Activated CD4-positive, alpha-beta memory T cell treated with anti-CD3 and anti-CD28 coated beads, Interleukin-2, amount 10 ng/mL, durations not matched to agents 7 days and 5 days (primary cell): ENCODE data around the gene WDR18. TPM values are rescaled to one million over a fixed set of nuclear protein-coding genes. Genes with fewer than 3 reads are reported as not detected.

Experiments
- CTCF ChIA-PET: fragments of 350-600 bp; sonication (Branson Sonifier 250); formaldehyde crosslinking; loops from one replicate; lab custom pipeline; 2021; ENCODE audit warnings: antibody characterized with exemption, inconsistent platforms; lab: Charles Lee
- POLR2A ChIA-PET: fragments of 350-600 bp; sonication (Branson Sonifier 250); formaldehyde crosslinking; loops from one replicate; lab custom pipeline; 2021; ENCODE audit warnings: antibody characterized with exemption; lab: Charles Lee
- DNase-seq: peaks from one replicate; pipeline ENCODE4 v3.0.0-alpha.2; 2020
- H3K27ac Mint-ChIP-seq: one replicate; pipeline ENCODE4 v1.8.0; 2021; ENCODE audit warnings: mild to moderate bottlenecking, mixed read lengths
- H3K27me3 Mint-ChIP-seq: one replicate; pipeline ENCODE4 v1.8.0; 2021; ENCODE audit warnings: mixed read lengths
- H3K36me3 Mint-ChIP-seq: one replicate; pipeline ENCODE4 v1.8.0; 2021; ENCODE audit warnings: low read depth, mixed read lengths
- H3K4me1 Mint-ChIP-seq: one replicate; pipeline ENCODE4 v1.8.0; 2021; ENCODE audit warnings: mixed read lengths
- H3K4me3 Mint-ChIP-seq: one replicate; pipeline ENCODE4 v1.8.0; 2021; ENCODE audit warnings: mild to moderate bottlenecking, mixed read lengths
- H3K9me3 Mint-ChIP-seq: one replicate; pipeline ENCODE4 v1.8.0; 2021; ENCODE audit warnings: mixed read lengths
- total RNA-seq, 2 experiments: library from RNA; stranded (reverse); gene quantifications; one replicate each; pipeline ENCODE4 v1.2.3, GENCODE V29; 2021

WDR18 gene
- 10 to 100 TPM; 42.0 to 44.3 TPM for total RNA-seq

- peaks cover 8% of the 10 kb centered on the region for H3K36me3 Mint-ChIP-seq
- H3K4me1 Mint-ChIP-seq = peaks cover 22% of the 10 kb centered on the region
- peak; percentile 91 for DNase-seq
- H3K4me3 Mint-ChIP-seq = peak within 1 kb of the TSS; percentile 91
- CTCF ChIA-PET = interaction anchor here (0.6 to 5.3 kb wide), 25 partner anchors 9 to 478 kb away, joined by 3 to 96 read pairs (median 4); partner anchors contain the start of genes ARHGAP45, CFD, MED16 and RNU6-9
- no peaks in the 10 kb centered on the region for H3K27me3 Mint-ChIP-seq
- H3K9me3 Mint-ChIP-seq = no peaks in the 10 kb centered on the region
- POLR2A ChIA-PET = interaction anchor here (0.8 to 3.1 kb wide), 21 partner anchors 11 to 285 kb away, joined by 3 to 20 read pairs (median 4); partner anchors contain the start of genes ABCA7, ARHGAP45, CIRBP and RNU6-2
- H3K27ac Mint-ChIP-seq = peak within 1 kb of the TSS; percentile 83
Observed at GRCh38 chr19:984165-984967, at the start of gene WDR18. WDR18 (plus strand) TSS chr19:984345; CDS start chr19:984354, 9 bp downstream.

GRCh38 chr19:934865-935479 is 49.2 kb upstream of the WDR18 start:
- peaks cover 28% of the 10 kb centered on the region for H3K4me1 Mint-ChIP-seq
- no peak overlapping the region for H3K4me3 Mint-ChIP-seq
- no peak overlapping the region for H3K27ac Mint-ChIP-seq
- H3K36me3 Mint-ChIP-seq = peaks cover 34% of the 10 kb centered on the region
- no peak for DNase-seq
- CTCF ChIA-PET = no interaction called here
- H3K9me3 Mint-ChIP-seq = peaks cover 2% of the 10 kb centered on the region
- no peaks in the 10 kb centered on the region for H3K27me3 Mint-ChIP-seq
- POLR2A ChIA-PET = no interaction called here

- H3K9me3 Mint-ChIP-seq = peaks cover 2% of the 10 kb centered on the region
- CTCF ChIA-PET = interaction anchor here (0.8 to 1.1 kb wide), 2 partner anchors 48 to 166 kb away, joined by 3 to 4 read pairs; partner anchors contain the start of gene WDR18
- H3K27ac Mint-ChIP-seq = no peak overlapping the region
- H3K36me3 Mint-ChIP-seq = peaks cover 30% of the 10 kb centered on the region
- H3K4me3 Mint-ChIP-seq = no peak overlapping the region
- H3K4me1 Mint-ChIP-seq = peaks cover 35% of the 10 kb centered on the region
- no peak for DNase-seq
- no peaks in the 10 kb centered on the region for H3K27me3 Mint-ChIP-seq
- POLR2A ChIA-PET = no interaction called here
Observed at GRCh38 chr19:936175-936546, 48.0 kb upstream of the WDR18 start.

GRCh38 chr19:937259-937694 is 46.9 kb upstream of the WDR18 start:
- DNase-seq = peak; percentile 62
- Mint-ChIP-seq H3K27ac (peak overlapping the region; percentile 63), H3K4me1 (peaks cover 38% of the 10 kb centered on the region), H3K27me3 (no peaks in the 10 kb centered on the region), H3K36me3 (peaks cover 30% of the 10 kb centered on the region), H3K9me3 (peaks cover 2% of the 10 kb centered on the region), H3K4me3 (no peak overlapping the region)
- CTCF ChIA-PET = no interaction called here
- POLR2A ChIA-PET = interaction anchor here (0.6 kb wide), 1 partner anchor 225 kb away, joined by 3 read pairs; no protein-coding TSS in a partner anchor

- Mint-ChIP-seq H3K27me3 (no peaks in the 10 kb centered on the region), H3K4me3 (no peak overlapping the region), H3K9me3 (peaks cover 2% of the 10 kb centered on the region), H3K36me3 (peaks cover 27% of the 10 kb centered on the region), H3K4me1 (peaks cover 32% of the 10 kb centered on the region), H3K27ac (no peak overlapping the region)
- ChIA-PET CTCF (interaction anchor here (1.2 to 2.3 kb wide), 3 partner anchors 43 to 62 kb away, joined by 3 to 6 read pairs (median 5); partner anchors contain the start of genes GRIN3B and WDR18), POLR2A (no interaction called here)
- DNase-seq = no peak
Observed at GRCh38 chr19:938233-938923, 45.8 kb upstream of the WDR18 start.

- no peak overlapping the region for H3K4me3 Mint-ChIP-seq
- POLR2A ChIA-PET = no interaction called here
- peaks cover 2% of the 10 kb centered on the region for H3K9me3 Mint-ChIP-seq
- H3K4me1 Mint-ChIP-seq = peaks cover 32% of the 10 kb centered on the region
- H3K27me3 Mint-ChIP-seq = no peaks in the 10 kb centered on the region
- H3K36me3 Mint-ChIP-seq = peaks cover 27% of the 10 kb centered on the region
- no peak for DNase-seq
- H3K27ac Mint-ChIP-seq = no peak overlapping the region
- CTCF ChIA-PET = interaction anchor here (1.6 to 2.3 kb wide), 2 partner anchors 42 to 44 kb away, joined by 3 to 6 read pairs; partner anchors contain the start of gene WDR18
Observed at GRCh38 chr19:939439-939838, 44.7 kb upstream of the WDR18 start.

GRCh38 chr19:939922-940321 is 44.2 kb upstream of the WDR18 start:
- peak overlapping the region; percentile 51 for H3K4me3 Mint-ChIP-seq
- H3K27me3 Mint-ChIP-seq = no peaks in the 10 kb centered on the region
- H3K27ac Mint-ChIP-seq = no peak overlapping the region
- CTCF ChIA-PET = interaction anchor here (2.3 kb wide), 1 partner anchor 44 kb away, joined by 6 read pairs; the partner anchor contains the start of gene WDR18
- POLR2A ChIA-PET = no interaction called here
- no peak for DNase-seq
- peaks cover 2% of the 10 kb centered on the region for H3K9me3 Mint-ChIP-seq
- H3K4me1 Mint-ChIP-seq = peaks cover 32% of the 10 kb centered on the region
- peaks cover 27% of the 10 kb centered on the region for H3K36me3 Mint-ChIP-seq

- Mint-ChIP-seq H3K4me3 (peak overlapping the region; percentile 69), H3K36me3 (peaks cover 27% of the 10 kb centered on the region), H3K4me1 (peaks cover 32% of the 10 kb centered on the region), H3K27me3 (no peaks in the 10 kb centered on the region), H3K27ac (peak overlapping the region; percentile 60), H3K9me3 (peaks cover 2% of the 10 kb centered on the region)
- POLR2A ChIA-PET = interaction anchor here (0.6 kb wide), 1 partner anchor 32 kb away, joined by 3 read pairs; no protein-coding TSS in a partner anchor
- peak; percentile 67 for DNase-seq
- CTCF ChIA-PET = no interaction called here
Observed at GRCh38 chr19:940591-941291, 43.4 kb upstream of the WDR18 start.

- Mint-ChIP-seq H3K9me3 (peaks cover 2% of the 10 kb centered on the region), H3K27ac (no peak overlapping the region), H3K36me3 (peaks cover 27% of the 10 kb centered on the region), H3K4me3 (peak overlapping the region; percentile 69), H3K27me3 (no peaks in the 10 kb centered on the region), H3K4me1 (peaks cover 32% of the 10 kb centered on the region)
- ChIA-PET POLR2A (interaction anchor here (0.6 kb wide), 1 partner anchor 31 kb away, joined by 3 read pairs; no protein-coding TSS in a partner anchor), CTCF (no interaction called here)
- DNase-seq = no peak
Observed at GRCh38 chr19:941292-942132, 42.6 kb upstream of the WDR18 start.

GRCh38 chr19:942133-942645 is 42.0 kb upstream of the WDR18 start:
- H3K4me3 Mint-ChIP-seq = no peak overlapping the region
- H3K27ac Mint-ChIP-seq = no peak overlapping the region
- no peak for DNase-seq
- ChIA-PET CTCF (interaction anchor here (0.7 kb wide), 1 partner anchor 171 kb away, joined by 4 read pairs; no protein-coding TSS in a partner anchor), POLR2A (no interaction called here)
- peaks cover 2% of the 10 kb centered on the region for H3K9me3 Mint-ChIP-seq
- peaks cover 28% of the 10 kb centered on the region for H3K4me1 Mint-ChIP-seq
- H3K36me3 Mint-ChIP-seq = peaks cover 22% of the 10 kb centered on the region
- no peaks in the 10 kb centered on the region for H3K27me3 Mint-ChIP-seq

- ChIA-PET CTCF (no interaction called here), POLR2A (no interaction called here)
- Mint-ChIP-seq H3K27ac (no peak overlapping the region), H3K36me3 (peaks cover 16% of the 10 kb centered on the region), H3K4me1 (peaks cover 21% of the 10 kb centered on the region), H3K9me3 (no peaks in the 10 kb centered on the region), H3K4me3 (no peak overlapping the region), H3K27me3 (no peaks in the 10 kb centered on the region)
- no peak for DNase-seq
Observed at GRCh38 chr19:943551-944170, 40.5 kb upstream of the WDR18 start.
